Activated naive CD8-positive, alpha-beta T cell treated with anti-CD3 and anti-CD28 coated beads, Interleukin-2, amount 10 ng/mL, durations not matched to agents 7 days and 5 days (primary cell): ENCODE measurements around the gene RPL38. TPM values are rescaled to one million over a fixed set of nuclear protein-coding genes. Genes with fewer than 3 reads are reported as not detected.

Source experiments
- ATAC-seq: fragments of 150-1000 bp; cut with Tn5 transposase; one replicate; pipeline ENCODE4 v1.10.0; 2021; ENCODE audit warnings: low read depth, moderate library complexity
- POLR2A ChIA-PET: fragments of 350-600 bp; sonication (Branson Sonifier 250); formaldehyde crosslinking; loops from one replicate; lab custom pipeline; 2021; ENCODE audit warnings: antibody characterized with exemption; lab: Charles Lee
- DNase-seq: peaks from one replicate; pipeline ENCODE4 v3.0.0; 2021
- H3K27ac Mint-ChIP-seq: one replicate; pipeline ENCODE4 v1.8.0; 2022; ENCODE audit warnings: mild to moderate bottlenecking, mixed read lengths
- H3K27me3 Mint-ChIP-seq: one replicate; pipeline ENCODE4 v1.8.0; 2022; ENCODE audit warnings: mild to moderate bottlenecking, moderate library complexity, mixed read lengths
- H3K36me3 Mint-ChIP-seq: one replicate; pipeline ENCODE4 v1.8.0; 2021; ENCODE audit warnings: mild to moderate bottlenecking, mixed read lengths
- H3K4me1 Mint-ChIP-seq: one replicate; pipeline ENCODE4 v1.8.0; 2021; ENCODE audit warnings: mixed read lengths
- H3K4me3 Mint-ChIP-seq: one replicate; pipeline ENCODE4 v1.8.0; 2022; ENCODE audit warnings: mild to moderate bottlenecking, moderate library complexity, mixed read lengths
- H3K9me3 Mint-ChIP-seq: one replicate; pipeline ENCODE4 v1.8.0; 2021; ENCODE audit warnings: mixed read lengths
- total RNA-seq, 2 experiments: library from RNA; stranded (reverse); gene quantifications; one replicate each; pipeline ENCODE4 v1.2.3, GENCODE V29; 2021

Gene RPL38
- total RNA-seq, 2 experiments from 2014 or later = 1,138 to 1,179 TPM

DNA sequence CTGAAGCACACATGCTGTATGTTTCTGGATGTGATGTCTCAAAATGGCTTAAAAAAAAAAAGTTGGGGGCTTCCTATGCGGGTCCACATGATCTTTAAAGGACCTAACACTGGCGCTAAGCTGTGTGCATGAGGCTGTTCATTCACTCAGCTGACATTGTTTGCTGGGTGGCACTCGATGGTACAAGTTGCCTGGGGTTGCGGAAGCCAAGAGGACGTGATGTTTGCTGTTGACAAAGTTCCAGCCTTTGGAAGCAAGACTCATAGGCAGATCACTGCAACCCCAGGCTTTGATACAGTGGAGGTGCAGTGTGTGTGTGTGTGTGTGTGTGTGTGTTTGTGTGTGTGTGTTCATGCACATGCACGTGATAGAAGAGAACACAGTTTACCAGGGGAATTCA lies 41.1 kb downstream of the RPL38 start:
- Mint-ChIP-seq H3K4me1 (peaks cover 4% of the 10 kb centered on the region), H3K27ac (no peak overlapping the region), H3K4me3 (no peak overlapping the region), H3K36me3 (peaks cover 2% of the 10 kb centered on the region), H3K9me3 (no peaks in the 10 kb centered on the region), H3K27me3 (no peaks in the 10 kb centered on the region)
- POLR2A ChIA-PET = interaction anchor here (1.2 kb wide), 1 partner anchor 14 kb away, joined by 4 read pairs; no protein-coding TSS in a partner anchor
- no peak for ATAC-seq
- DNase-seq = no peak

- H3K4me1 Mint-ChIP-seq = peaks cover 4% of the 10 kb centered on the region
- H3K27ac Mint-ChIP-seq = no peak overlapping the region
- H3K9me3 Mint-ChIP-seq = no peaks in the 10 kb centered on the region
- POLR2A ChIA-PET = interaction anchor here (1.2 kb wide), 1 partner anchor 15 kb away, joined by 4 read pairs; no protein-coding TSS in a partner anchor
- no peak overlapping the region for H3K4me3 Mint-ChIP-seq
- no peak for DNase-seq
- H3K27me3 Mint-ChIP-seq = no peaks in the 10 kb centered on the region
- no peak for ATAC-seq
- peaks cover 2% of the 10 kb centered on the region for H3K36me3 Mint-ChIP-seq
Observed at GRCh38 chr17:74245145-74245831, 41.8 kb downstream of the RPL38 start.

DNA sequence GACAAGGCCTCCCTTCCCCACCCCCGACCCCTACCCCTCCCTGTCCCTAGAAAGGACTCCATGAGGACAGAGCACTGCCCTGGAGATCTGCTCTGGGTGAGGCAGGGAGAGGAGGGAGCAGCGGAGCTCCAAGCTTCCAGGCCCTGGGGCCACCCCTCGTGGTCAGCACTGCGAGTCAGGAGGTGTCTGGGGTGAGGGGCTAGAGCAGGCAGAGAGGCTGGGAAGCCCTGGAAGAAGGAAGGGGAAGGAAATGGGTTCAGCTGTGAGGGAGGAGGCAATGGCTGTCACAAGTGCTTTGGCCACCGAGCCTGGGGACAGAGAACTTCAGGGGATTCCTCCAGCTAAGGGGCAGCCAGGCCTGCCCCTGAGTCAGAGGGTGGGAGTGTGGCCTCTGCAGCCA lies 42.4 kb downstream of the RPL38 start:
- ATAC-seq = no peak
- Mint-ChIP-seq H3K27ac (no peak overlapping the region), H3K4me3 (no peak overlapping the region), H3K4me1 (peaks cover 4% of the 10 kb centered on the region), H3K9me3 (no peaks in the 10 kb centered on the region), H3K36me3 (peaks cover 2% of the 10 kb centered on the region), H3K27me3 (no peaks in the 10 kb centered on the region)
- POLR2A ChIA-PET = no interaction called here
- no peak for DNase-seq

- H3K4me3 Mint-ChIP-seq = no peak overlapping the region
- no peaks in the 10 kb centered on the region for H3K27me3 Mint-ChIP-seq
- H3K27ac Mint-ChIP-seq = no peak overlapping the region
- no peak for ATAC-seq
- DNase-seq = no peak
- peaks cover 4% of the 10 kb centered on the region for H3K4me1 Mint-ChIP-seq
- POLR2A ChIA-PET = interaction anchor here (0.9 kb wide), 1 partner anchor 25 kb away, joined by 3 read pairs; no protein-coding TSS in a partner anchor
- no peaks in the 10 kb centered on the region for H3K9me3 Mint-ChIP-seq
- peaks cover 2% of the 10 kb centered on the region for H3K36me3 Mint-ChIP-seq
Observed at GRCh38 chr17:74249590-74250270, 46.3 kb downstream of the RPL38 start.

DNA sequence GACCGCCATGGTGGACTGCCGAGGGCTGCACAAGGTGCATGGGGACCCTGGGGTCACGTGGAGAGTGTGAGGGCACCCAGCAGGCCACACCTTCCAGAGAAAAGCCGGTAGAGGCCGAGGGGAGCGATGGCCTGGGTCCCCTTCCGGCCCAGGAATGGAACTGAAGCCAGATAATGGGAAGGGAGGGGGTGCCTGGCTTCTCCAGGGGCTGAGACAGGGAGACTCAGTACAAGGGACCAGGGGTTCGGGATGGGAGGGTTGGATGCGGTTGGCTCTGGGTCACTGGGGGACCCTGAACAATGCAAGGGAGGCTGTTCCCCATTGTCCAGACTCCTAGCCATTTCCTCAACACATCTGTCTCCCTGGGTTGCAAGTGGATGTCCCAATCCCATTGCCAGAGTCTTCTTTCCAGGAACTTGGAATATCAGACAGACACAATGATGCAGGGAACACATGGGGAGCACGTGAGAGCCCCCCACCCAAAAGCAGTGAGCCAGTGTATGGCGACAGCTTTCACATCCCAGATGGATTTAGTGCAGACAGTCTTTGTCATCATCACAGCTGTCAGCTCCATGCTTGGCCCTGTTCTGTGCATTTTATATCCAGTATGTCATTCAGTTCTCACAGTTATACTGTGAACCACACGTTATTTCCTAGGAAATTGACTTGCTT lies 47.0 kb downstream of the RPL38 start:
- ATAC-seq = no peak
- H3K36me3 Mint-ChIP-seq = peaks cover 2% of the 10 kb centered on the region
- H3K9me3 Mint-ChIP-seq = no peaks in the 10 kb centered on the region
- peaks cover 4% of the 10 kb centered on the region for H3K4me1 Mint-ChIP-seq
- no peaks in the 10 kb centered on the region for H3K27me3 Mint-ChIP-seq
- POLR2A ChIA-PET = interaction anchor here (0.9 kb wide), 1 partner anchor 24 kb away, joined by 3 read pairs; no protein-coding TSS in a partner anchor
- H3K4me3 Mint-ChIP-seq = no peak overlapping the region
- no peak for DNase-seq
- no peak overlapping the region for H3K27ac Mint-ChIP-seq

DNA sequence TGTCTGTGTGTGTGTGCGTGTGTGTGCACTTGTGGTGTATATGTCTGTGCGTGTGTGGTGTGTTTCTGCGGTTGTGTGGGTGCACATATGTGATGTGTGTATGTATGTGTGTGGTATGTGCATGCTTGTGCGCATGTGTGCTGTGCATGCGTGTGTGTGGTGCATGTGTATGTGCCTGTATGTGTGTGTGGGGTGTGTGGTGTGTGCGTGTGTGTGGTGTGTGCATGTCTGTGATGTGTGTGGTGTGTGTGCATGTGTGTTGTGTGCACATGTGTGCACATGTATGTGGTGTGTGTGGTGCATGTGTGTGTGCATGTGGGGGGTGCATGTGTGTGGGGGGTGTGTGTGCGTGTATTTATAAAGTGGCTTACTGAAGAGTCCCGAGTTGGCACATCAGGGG lies 47.6 kb downstream of the RPL38 start:
- H3K27ac Mint-ChIP-seq = no peak overlapping the region
- H3K27me3 Mint-ChIP-seq = no peaks in the 10 kb centered on the region
- H3K4me3 Mint-ChIP-seq = no peak overlapping the region
- ATAC-seq = no peak
- peaks cover 3% of the 10 kb centered on the region for H3K4me1 Mint-ChIP-seq
- DNase-seq = no peak
- H3K36me3 Mint-ChIP-seq = peaks cover 2% of the 10 kb centered on the region
- POLR2A ChIA-PET = no interaction called here
- no peaks in the 10 kb centered on the region for H3K9me3 Mint-ChIP-seq

GRCh38 chr17:74251569-74251968 lies 48.1 kb downstream of the RPL38 start:
- no peak for ATAC-seq
- no peak overlapping the region for H3K27ac Mint-ChIP-seq
- POLR2A ChIA-PET = no interaction called here

GRCh38 chr17:74252211-74252610 lies 48.7 kb downstream of the RPL38 start:
- no peak overlapping the region for H3K27ac Mint-ChIP-seq
- POLR2A ChIA-PET = no interaction called here

More at GRCh38 chr17:74251569-74251968, 48.1 kb downstream of the RPL38 start:
- H3K4me3 Mint-ChIP-seq = no peak overlapping the region
- no peaks in the 10 kb centered on the region for H3K27me3 Mint-ChIP-seq
- H3K9me3 Mint-ChIP-seq = no peaks in the 10 kb centered on the region
- peaks cover under 1% of the 10 kb centered on the region for H3K36me3 Mint-ChIP-seq
- peaks cover 3% of the 10 kb centered on the region for H3K4me1 Mint-ChIP-seq
- no peak for DNase-seq

GRCh38 chr17:74253036-74253435 lies 49.6 kb downstream of the RPL38 start:
- no peaks in the 10 kb centered on the region for H3K27me3 Mint-ChIP-seq
- no peaks in the 10 kb centered on the region for H3K9me3 Mint-ChIP-seq
- no peak overlapping the region for H3K27ac Mint-ChIP-seq
- H3K4me3 Mint-ChIP-seq = no peak overlapping the region
- ATAC-seq = no peak
- H3K36me3 Mint-ChIP-seq = no peaks in the 10 kb centered on the region
- POLR2A ChIA-PET = no interaction called here
- no peak for DNase-seq
- H3K4me1 Mint-ChIP-seq = peaks cover 3% of the 10 kb centered on the region

More at GRCh38 chr17:74252211-74252610, 48.7 kb downstream of the RPL38 start:
- no peaks in the 10 kb centered on the region for H3K36me3 Mint-ChIP-seq
- DNase-seq (no peak), ATAC-seq (no peak)
- H3K27me3 Mint-ChIP-seq = no peaks in the 10 kb centered on the region
- H3K9me3 Mint-ChIP-seq = no peaks in the 10 kb centered on the region
- H3K4me3 Mint-ChIP-seq = no peak overlapping the region
- H3K4me1 Mint-ChIP-seq = peaks cover 3% of the 10 kb centered on the region

DNA sequence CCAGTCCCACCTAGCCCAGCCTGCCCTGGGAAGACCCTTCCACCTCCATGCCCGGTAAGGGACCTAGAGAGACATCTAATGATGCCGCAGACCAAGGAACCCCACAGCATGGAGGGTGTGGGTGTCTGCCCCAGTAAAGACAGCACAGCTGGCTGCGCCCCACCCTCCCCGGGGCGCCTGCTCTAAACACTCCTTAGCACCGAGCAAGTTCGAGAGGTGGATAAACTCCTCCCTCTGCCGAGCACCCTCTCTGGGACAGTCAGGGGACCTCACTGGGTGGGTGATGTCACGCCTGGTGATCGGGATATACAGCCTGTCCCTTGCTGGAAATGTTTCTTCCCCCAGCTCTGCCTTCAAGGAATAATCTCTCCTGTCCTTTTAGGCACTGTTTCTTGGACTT lies 53.8 kb downstream of the RPL38 start:
- ATAC-seq (no peak), DNase-seq (no peak)
- Mint-ChIP-seq H3K27ac (no peak overlapping the region), H3K27me3 (no peaks in the 10 kb centered on the region), H3K9me3 (no peaks in the 10 kb centered on the region), H3K4me3 (no peak overlapping the region), H3K36me3 (no peaks in the 10 kb centered on the region), H3K4me1 (no peaks in the 10 kb centered on the region)
- POLR2A ChIA-PET = no interaction called here

- no peaks in the 10 kb centered on the region for H3K36me3 Mint-ChIP-seq
- H3K27ac Mint-ChIP-seq = no peak overlapping the region
- H3K4me3 Mint-ChIP-seq = no peak overlapping the region
- H3K27me3 Mint-ChIP-seq = no peaks in the 10 kb centered on the region
- no peak for DNase-seq
- POLR2A ChIA-PET = no interaction called here
- no peaks in the 10 kb centered on the region for H3K4me1 Mint-ChIP-seq
- no peak for ATAC-seq
- no peaks in the 10 kb centered on the region for H3K9me3 Mint-ChIP-seq
Observed at GRCh38 chr17:74259667-74260524, 56.4 kb downstream of the RPL38 start.
